Measurements from ENCODE around the gene GADL1. TPM values are rescaled to one million over a fixed set of nuclear protein-coding genes. Genes with fewer than 3 reads are reported as not detected.

Gene GADL1
- total and polyA plus RNA-seq, 2 experiments from 2014 or later, result 0.13 TPM; not detected in 1

GRCh38 chr3:30679045-30679444 lies 215.4 kb downstream of the GADL1 start:
- no peaks in the 10 kb centered on the region for H3K36me3 ChIP-seq (replicated peaks; ENCODE audit: insufficient read depth, low read depth)
- H3K4me3 ChIP-seq, result no peak overlapping the region
- H3K4me1 ChIP-seq (ENCODE audit: insufficient read depth), result peaks cover 6% of the 10 kb centered on the region
- no peak overlapping the region for H3K27ac ChIP-seq
- H3K27me3 ChIP-seq, result no peaks in the 10 kb centered on the region
- no peak overlapping the region for H2AFZ ChIP-seq
- no peaks in the 10 kb centered on the region for H4K20me1 ChIP-seq (ENCODE audit: insufficient read depth, poor library complexity, severe bottlenecking)
- H3K4me2 ChIP-seq, result no peak overlapping the region
- peaks cover 24% of the 10 kb centered on the region for H3K79me2 ChIP-seq
- no peak for DNase-seq (ENCODE audit: low spot score)
- H3K9me2 ChIP-seq (replicated peaks; ENCODE audit: insufficient read depth), result no peaks in the 10 kb centered on the region
- no peaks in the 10 kb centered on the region for H3K9me3 ChIP-seq (ENCODE audit: low read depth)
- no peak for TF ChIP-seq CTCF (IDR thresholded peaks at IDR 0.05; ENCODE audit: poor library complexity)
- TF ChIP-seq EZH2phosphoT487 (IDR thresholded peaks at IDR 0.05; ENCODE audit: low read depth, severe bottlenecking, unreplicated experiment), result no peak
- no peak for TF ChIP-seq EZH2 (IDR thresholded peaks at IDR 0.05; ENCODE audit: borderline replicate concordance)

GRCh38 chr3:30677347-30677685 lies 217.1 kb downstream of the GADL1 start:
- no peaks in the 10 kb centered on the region for H3K36me3 ChIP-seq (replicated peaks; ENCODE audit: insufficient read depth, low read depth)

GRCh38 chr3:30676424-30677346 lies 217.8 kb downstream of the GADL1 start:
- Histone ChIP-seq H3K4me3 (no peak overlapping the region), H2AFZ (no peak overlapping the region), H3K27ac (no peak overlapping the region), H3K4me2 (no peak overlapping the region), H3K4me1 (ENCODE audit: insufficient read depth) (peaks cover 6% of the 10 kb centered on the region), H4K20me1 (ENCODE audit: insufficient read depth, poor library complexity, severe bottlenecking) (no peaks in the 10 kb centered on the region), H3K27me3 (no peaks in the 10 kb centered on the region), H3K9me3 (ENCODE audit: low read depth) (no peaks in the 10 kb centered on the region), H3K79me2 (peaks cover 19% of the 10 kb centered on the region), H3K9me2 (replicated peaks; ENCODE audit: insufficient read depth) (no peaks in the 10 kb centered on the region), H3K36me3 (replicated peaks; ENCODE audit: insufficient read depth, low read depth) (no peaks in the 10 kb centered on the region)
- 69% methylated on average over 4 of the region's 4 CpGs for WGBS (ENCODE audit: low lambda C conversion rate, missing lambda C conversion rate)
- no peak for TF ChIP-seq CTCF (IDR thresholded peaks at IDR 0.05; ENCODE audit: poor library complexity)
- TF ChIP-seq EZH2 (IDR thresholded peaks at IDR 0.05; ENCODE audit: borderline replicate concordance), result no peak
- TF ChIP-seq EZH2phosphoT487 (IDR thresholded peaks at IDR 0.05; ENCODE audit: low read depth, severe bottlenecking, unreplicated experiment), result no peak
- DNase-seq (ENCODE audit: low spot score), result no peak

More at GRCh38 chr3:30677347-30677685, 217.1 kb downstream of the GADL1 start:
- Histone ChIP-seq H3K4me3 (no peak overlapping the region), H3K27me3 (no peaks in the 10 kb centered on the region), H3K4me1 (ENCODE audit: insufficient read depth) (peaks cover 6% of the 10 kb centered on the region), H4K20me1 (ENCODE audit: insufficient read depth, poor library complexity, severe bottlenecking) (no peaks in the 10 kb centered on the region), H3K27ac (no peak overlapping the region), H3K79me2 (peaks cover 20% of the 10 kb centered on the region), H3K9me3 (ENCODE audit: low read depth) (no peaks in the 10 kb centered on the region), H3K9me2 (replicated peaks; ENCODE audit: insufficient read depth) (no peaks in the 10 kb centered on the region), H3K4me2 (no peak overlapping the region), H2AFZ (no peak overlapping the region)
- no peak for TF ChIP-seq EZH2 (IDR thresholded peaks at IDR 0.05; ENCODE audit: borderline replicate concordance)
- TF ChIP-seq CTCF (IDR thresholded peaks at IDR 0.05; ENCODE audit: poor library complexity), result no peak
- no peak for TF ChIP-seq EZH2phosphoT487 (IDR thresholded peaks at IDR 0.05; ENCODE audit: low read depth, severe bottlenecking, unreplicated experiment)
- 65% methylated on average over 8 of the region's 8 CpGs for WGBS (ENCODE audit: low lambda C conversion rate, missing lambda C conversion rate)
- no peak for DNase-seq (ENCODE audit: low spot score)

Measured in hepatocyte (in vitro differentiated cells).